ENCODE data around the gene FMNL3. TPM values are rescaled to one million over a fixed set of nuclear protein-coding genes. Genes with fewer than 3 reads are reported as not detected.

FMNL3 gene
- total and polyA plus RNA-seq, 4 donors: 0.72 to 4.5 (median 2.6) TPM

- Histone ChIP-seq H3K36me3 (ENCODE audit: control insufficient read depth in 4 of 4, insufficient read depth in 3 of 4, low read depth in 1 of 4, low read length in 3 of 4) (peaks cover 7 to 37% (median 27%) of the 10 kb centered on the region in 4 donors), H3K9ac (ENCODE audit: low read depth in 1 of 2, low read length in 2 of 2) (no peak overlapping the region), H3K27me3 (ENCODE audit: control insufficient read depth in 4 of 4, insufficient read depth in 4 of 4, low read length in 3 of 4) (no peaks in the 10 kb centered on the region), H3K27ac (ENCODE audit: low read depth in 1 of 2, low read length in 2 of 2) (no peak overlapping the region), H3K4me3 (ENCODE audit: low read depth in 1 of 3, low read length in 3 of 3) (peak overlapping the region in 1 of 3 donors; percentile 13), H3K9me3 (ENCODE audit: control insufficient read depth in 4 of 4, low read length in 3 of 4) (no peaks in the 10 kb centered on the region), H3K4me1 (ENCODE audit: control insufficient read depth in 4 of 4, insufficient read depth in 4 of 4, low read length in 3 of 4) (peaks cover 4 to 85% (median 70%) of the 10 kb centered on the region in 4 donors)
- TF ChIP-seq, protein P1, sequence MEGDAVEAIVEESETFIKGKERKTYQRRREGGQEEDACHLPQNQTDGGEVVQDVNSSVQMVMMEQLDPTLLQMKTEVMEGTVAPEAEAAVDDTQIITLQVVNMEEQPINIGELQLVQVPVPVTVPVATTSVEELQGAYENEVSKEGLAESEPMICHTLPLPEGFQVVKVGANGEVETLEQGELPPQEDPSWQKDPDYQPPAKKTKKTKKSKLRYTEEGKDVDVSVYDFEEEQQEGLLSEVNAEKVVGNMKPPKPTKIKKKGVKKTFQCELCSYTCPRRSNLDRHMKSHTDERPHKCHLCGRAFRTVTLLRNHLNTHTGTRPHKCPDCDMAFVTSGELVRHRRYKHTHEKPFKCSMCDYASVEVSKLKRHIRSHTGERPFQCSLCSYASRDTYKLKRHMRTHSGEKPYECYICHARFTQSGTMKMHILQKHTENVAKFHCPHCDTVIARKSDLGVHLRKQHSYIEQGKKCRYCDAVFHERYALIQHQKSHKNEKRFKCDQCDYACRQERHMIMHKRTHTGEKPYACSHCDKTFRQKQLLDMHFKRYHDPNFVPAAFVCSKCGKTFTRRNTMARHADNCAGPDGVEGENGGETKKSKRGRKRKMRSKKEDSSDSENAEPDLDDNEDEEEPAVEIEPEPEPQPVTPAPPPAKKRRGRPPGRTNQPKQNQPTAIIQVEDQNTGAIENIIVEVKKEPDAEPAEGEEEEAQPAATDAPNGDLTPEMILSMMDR (IDR thresholded peaks at IDR 0.05; ENCODE audit: low read depth, low read length, missing input control): no peak
- TF ChIP-seq YY1 (IDR thresholded peaks at IDR 0.05): no peak
- no peak for TF ChIP-seq FOXA1 (IDR thresholded peaks at IDR 0.05)
- TF ChIP-seq, protein P2, sequence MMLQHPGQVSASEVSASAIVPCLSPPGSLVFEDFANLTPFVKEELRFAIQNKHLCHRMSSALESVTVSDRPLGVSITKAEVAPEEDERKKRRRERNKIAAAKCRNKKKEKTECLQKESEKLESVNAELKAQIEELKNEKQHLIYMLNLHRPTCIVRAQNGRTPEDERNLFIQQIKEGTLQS (IDR thresholded peaks at IDR 0.05): no peak
- TF ChIP-seq NR2F2 (IDR thresholded peaks at IDR 0.05): no peak
- TF ChIP-seq HNF4A (conservative IDR thresholded peaks at IDR 0.05): no peak
- no peak for TF ChIP-seq GABPA (IDR thresholded peaks at IDR 0.05 in 1 of 2, conservative IDR thresholded peaks at IDR 0.05 in 1 of 2)
- TF ChIP-seq FOXA2 (IDR thresholded peaks at IDR 0.05): no peak
- TF ChIP-seq RAD21 (IDR thresholded peaks at IDR 0.05): no peak
- no peak for TF ChIP-seq EGR1 (IDR thresholded peaks at IDR 0.05; ENCODE audit: low read depth in 2 of 2)
- WGBS: 10% methylated on average over 1 of the region's 1 CpG
- no peak for DNase-seq (ENCODE audit: low spot score)
Observed at GRCh38 chr12:49750996-49751393, 43.8 kb upstream of the FMNL3 start.

GRCh38 chr12:49750027-49750995 is 43.1 kb upstream of the FMNL3 start:
- peaks cover 3 to 30% (median 23%) of the 10 kb centered on the region in 4 donors for H3K36me3 ChIP-seq (ENCODE audit: control insufficient read depth in 4 of 4, insufficient read depth in 3 of 4, low read depth in 1 of 4, low read length in 3 of 4)
- TF ChIP-seq REST (IDR thresholded peaks at IDR 0.05) (peak; percentile 22), RXRA (IDR thresholded peaks at IDR 0.05) (peak in 1 of 2 donors; percentile 5), EGR1 (IDR thresholded peaks at IDR 0.05; ENCODE audit: low read depth in 2 of 2) (no peak)
- no peak for DNase-seq (ENCODE audit: low spot score)
- H3K4me3 ChIP-seq (ENCODE audit: low read depth in 1 of 3, low read length in 3 of 3): no peak overlapping the region
- no peaks in the 10 kb centered on the region for H3K9me3 ChIP-seq (ENCODE audit: control insufficient read depth in 4 of 4, low read length in 3 of 4)
- no peak overlapping the region for H3K27ac ChIP-seq (ENCODE audit: low read depth in 1 of 2, low read length in 2 of 2)
- 59% methylated on average over 8 of the region's 8 CpGs for WGBS
- no peak overlapping the region for H3K9ac ChIP-seq (ENCODE audit: low read depth in 1 of 2, low read length in 2 of 2)
- H3K4me1 ChIP-seq (ENCODE audit: control insufficient read depth in 4 of 4, insufficient read depth in 4 of 4, low read length in 3 of 4): peaks cover 4 to 89% (median 70%) of the 10 kb centered on the region in 4 donors
- no peaks in the 10 kb centered on the region for H3K27me3 ChIP-seq (ENCODE audit: control insufficient read depth in 4 of 4, insufficient read depth in 4 of 4, low read length in 3 of 4)

Measured in liver (tissue), 9 donors.